Right renal pelvis (tissue), 4 donors: ENCODE measurements around the gene GHSR. TPM values are rescaled to one million over a fixed set of nuclear protein-coding genes. Genes with fewer than 3 reads are reported as not detected.

Source experiments
- DNase-seq, 4 donors: peaks; one replicate each; pipeline ENCODE4 v3.0.0-alpha.2; 2013; ENCODE audit warnings: low read depth in 4 of 4, low spot score in 3 of 4, missing footprints in 1 of 4
- polyA plus RNA-seq, 4 donors: library from polyadenylated mRNA; unstranded; fragments of 120-200 nt; gene quantifications; one replicate each; pipeline ENCODE4 v1.2.1, GENCODE V29; 2013; ENCODE audit not compliant: insufficient read length in 4 of 4

GHSR gene
- polyA plus RNA-seq, 4 donors = not detected

DNA sequence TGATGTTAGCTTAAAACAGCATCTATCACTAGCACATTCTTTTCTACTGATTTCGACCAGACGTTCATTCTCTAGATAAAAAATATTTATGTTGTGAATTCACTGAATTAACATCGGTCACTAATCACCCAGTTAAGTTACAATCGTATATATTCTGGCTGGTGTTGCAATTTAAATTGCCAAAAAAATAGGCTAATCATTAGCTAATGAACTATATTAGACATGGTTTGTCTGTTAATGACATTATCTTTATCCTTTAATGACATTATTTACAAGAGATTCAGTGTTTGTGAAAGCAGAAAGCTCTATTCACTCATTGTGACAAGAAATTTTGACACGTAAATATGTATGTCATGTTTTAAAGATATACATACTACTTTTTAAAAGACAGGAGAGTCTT is 6.7 kb downstream of the GHSR start:
- DNase-seq = no peak

DNA sequence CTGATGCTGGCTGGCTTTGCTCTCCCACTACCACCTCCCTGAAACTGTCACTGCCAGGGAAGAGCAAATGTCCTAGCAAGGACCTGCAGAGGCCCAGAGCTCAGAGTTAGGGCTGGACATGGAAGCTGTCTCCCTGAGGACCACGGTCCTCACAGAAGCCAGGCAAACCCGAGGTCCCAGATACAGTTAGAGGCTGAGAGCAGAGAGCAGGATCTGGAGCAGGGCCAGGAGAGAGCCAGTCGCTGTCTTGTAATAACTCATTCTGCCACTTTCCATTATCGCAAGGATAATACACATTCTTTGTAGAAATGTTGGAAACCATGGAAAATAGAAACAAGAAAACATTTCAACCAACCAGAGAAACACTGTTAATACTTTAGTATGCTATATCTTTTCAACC is 10.1 kb downstream of the GHSR start:
- no peak for DNase-seq

DNA sequence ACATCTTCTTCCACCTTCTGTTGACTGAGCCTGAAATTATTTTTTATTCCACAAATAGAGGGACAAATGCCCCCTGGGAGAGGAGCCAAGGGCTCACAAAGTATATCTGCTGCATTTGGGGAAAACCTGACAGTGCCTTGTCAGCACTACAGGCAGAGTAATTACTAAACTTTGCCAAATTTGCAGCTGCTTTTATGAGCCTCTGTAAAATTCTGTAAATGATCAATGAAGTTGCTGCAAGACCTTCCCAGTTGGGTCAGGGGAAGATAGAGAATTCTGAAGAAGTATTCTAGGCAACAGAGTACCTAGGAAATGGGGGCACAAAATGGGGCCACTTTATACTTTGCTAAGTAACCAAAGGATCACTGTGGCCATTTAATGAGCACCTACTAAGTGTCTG is 10.5 kb downstream of the GHSR start:
- DNase-seq = no peak

DNA sequence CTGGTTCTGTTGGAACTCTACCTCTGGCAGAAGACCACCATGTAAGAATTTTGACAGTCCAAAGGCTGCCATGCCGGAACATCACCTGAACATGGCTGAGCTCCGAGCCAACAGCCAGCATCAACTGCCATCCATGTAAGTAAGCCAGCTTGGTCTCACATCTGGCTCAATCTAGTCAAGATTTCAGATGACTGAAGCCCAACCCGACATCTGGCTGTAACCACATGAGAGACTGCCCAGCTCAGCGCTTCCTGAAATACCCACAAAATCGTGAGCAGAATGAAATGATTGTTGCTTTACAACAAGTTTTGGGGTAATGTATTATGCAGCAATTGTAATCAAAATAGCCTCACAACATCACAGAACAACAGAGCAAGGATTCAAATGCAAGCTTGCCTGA is 32.9 kb downstream of the GHSR start:
- no peak for DNase-seq

DNA sequence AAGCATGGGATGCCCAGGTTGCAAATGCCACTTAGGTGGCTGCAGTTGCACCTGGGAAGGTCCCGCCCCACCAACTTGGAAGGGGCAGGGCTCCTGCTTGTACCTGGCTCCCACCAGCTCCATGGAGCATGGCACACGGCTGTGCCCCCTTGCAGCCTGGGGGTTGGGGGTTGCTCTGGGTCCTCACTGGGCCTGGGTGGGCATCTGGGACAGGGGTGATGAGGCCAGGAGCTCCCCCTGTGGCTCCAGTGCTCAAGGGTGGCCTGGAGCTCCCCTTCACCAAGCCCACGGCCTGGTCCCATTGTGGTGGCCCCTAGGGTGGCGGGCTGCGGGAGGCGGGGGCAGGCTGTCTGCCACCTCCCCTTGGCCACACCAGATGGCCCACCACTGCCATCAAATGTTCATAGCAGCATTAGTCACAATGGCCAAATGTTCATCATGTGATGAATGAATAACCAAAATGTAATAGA is 36.7 kb downstream of the GHSR start:
- no peak for DNase-seq

DNA sequence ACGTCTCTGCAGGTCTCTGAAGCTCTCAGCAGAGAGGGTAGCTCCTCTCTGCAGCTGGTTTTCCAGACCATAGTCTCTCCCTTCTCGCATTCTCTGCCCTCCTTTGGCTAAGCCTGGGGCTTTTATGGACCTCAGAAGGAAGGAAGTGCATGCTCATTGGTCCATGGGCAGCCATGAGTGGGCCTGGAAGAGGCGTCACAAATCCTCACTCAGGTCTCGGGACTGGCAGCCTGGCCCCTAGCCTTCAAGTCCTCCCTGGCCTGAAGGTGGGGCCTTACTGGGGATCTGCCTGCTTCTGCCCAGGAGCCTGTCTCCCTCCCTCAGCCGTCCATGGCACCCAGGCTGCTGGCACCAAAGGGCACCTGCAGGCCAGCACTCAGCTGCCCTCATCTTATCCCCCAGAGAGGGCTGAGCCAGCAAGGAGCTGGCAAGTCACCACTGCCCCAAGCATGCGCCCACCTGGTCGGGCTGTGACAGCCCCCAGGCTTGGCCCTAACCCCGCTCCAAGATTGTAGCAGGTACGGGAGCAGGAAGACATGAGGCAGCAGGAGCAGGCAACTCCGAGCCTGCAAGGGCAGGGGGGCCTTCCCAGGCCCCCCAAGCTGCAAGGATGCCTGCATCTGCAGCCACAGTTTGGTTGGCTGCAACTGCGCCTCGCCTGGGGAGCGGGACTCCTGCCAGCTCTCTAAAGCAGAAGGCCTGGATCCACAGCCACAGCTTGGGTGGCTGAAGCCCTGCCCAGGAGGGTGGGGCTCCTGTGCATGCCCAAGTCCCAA is 37.4 kb downstream of the GHSR start:
- DNase-seq = no peak

DNA sequence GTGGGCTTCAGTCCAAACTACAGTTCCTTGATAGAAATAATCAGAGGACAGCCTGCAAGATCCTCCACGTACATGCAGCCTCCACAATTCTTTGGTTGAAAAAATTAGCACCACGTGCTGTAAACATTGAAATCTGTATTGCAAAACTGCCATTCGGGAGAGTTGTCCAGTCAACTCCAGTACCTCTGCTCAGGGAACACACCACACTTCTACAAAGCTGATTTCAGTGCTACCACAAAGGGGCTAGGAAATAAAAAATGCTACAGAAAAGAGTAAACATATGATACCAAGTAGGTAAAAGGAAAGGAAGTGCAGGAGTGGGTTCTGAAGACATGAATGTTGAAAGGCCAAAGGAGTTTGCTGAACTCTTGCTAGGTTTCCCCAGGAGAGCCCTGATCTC is 40.4 kb downstream of the GHSR start:
- no peak for DNase-seq

DNA sequence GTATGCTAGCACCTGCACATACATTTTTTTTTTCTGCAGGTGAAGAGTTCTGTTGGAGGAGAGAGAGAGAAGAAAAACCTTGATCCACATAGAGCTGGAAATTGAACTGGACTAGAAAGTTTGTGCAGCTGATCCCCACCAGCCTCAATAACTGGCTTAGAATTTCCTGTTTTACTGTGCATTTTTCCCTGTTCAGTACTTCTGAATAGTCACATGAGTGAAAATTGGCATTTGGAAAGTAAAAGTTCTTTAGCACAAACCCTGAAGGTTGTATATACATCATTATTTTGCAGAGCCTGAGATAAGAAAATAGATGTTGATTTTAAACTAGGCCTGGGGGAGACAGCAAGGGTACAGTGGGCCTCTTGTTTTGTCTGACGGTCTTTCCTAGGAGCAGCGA is 42.3 kb downstream of the GHSR start:
- DNase-seq = no peak

DNA sequence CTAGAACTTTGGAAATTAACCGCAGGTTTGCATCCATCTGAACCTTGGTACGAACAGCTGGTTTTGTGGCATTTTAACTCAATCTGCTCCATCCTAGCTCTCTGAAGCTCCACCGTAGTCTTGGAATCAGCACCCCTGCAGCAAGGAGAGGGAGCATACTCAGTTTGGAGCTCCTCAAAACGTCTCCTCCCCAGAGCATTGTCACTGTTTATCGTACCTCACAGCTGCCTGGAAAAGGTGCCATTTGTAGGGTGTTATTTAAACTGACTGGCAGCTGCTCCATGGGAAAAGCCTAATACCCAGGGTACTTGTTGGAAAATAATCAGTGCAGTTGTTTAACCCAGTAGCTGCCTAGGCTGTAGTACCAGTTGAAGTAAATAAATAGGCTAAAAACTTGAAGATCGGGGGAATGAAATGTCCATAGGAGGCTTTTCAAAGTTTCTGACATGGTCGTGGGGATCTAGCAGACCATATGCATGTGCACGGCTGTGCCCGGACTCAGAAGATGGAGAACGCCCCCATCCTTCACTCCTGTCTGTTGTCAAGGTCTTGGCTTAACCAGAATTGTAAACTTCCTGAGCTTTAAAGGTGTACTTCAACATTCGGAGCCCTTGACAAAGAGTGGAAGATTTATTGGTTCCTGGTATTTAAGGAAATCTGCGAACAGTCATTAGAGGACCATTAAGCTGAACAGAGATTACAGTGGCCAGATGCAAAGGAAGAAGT is 43.9 kb downstream of the GHSR start:
- DNase-seq = no peak

DNA sequence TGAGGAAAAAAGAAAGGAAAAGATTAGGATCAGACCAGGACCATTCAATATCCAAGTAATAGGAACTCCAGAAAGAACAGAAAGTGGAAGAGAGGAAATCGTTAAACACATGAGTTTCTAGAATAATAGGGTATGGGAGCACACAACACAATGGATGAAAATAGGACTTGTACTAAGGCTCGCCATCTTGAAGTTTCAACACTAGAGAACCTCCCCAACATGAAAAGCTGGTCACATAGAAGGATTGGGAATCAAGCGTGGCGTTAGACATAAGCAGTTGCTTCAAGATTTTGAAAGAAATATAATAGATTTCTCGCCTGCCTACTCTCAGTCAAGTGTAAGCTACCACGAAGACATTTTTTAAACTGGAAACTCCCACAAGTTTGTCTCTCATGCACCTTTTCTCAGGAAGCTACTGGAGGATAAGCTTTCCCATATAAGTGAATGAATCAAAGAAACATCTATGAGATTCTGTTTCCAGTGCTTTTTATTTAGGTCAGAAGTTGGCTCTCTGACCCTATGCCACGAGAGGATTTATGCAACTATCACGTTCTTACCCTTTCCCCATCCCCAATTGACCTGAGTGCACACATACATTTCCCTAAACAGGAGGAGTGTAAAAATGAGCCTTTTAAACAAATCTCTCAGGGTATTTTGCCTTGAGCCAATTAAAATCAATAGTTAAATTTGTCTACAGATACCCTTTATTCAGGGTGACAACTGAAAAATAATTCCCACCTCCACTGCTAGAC is 45.2 kb downstream of the GHSR start:
- DNase-seq = no peak

DNA sequence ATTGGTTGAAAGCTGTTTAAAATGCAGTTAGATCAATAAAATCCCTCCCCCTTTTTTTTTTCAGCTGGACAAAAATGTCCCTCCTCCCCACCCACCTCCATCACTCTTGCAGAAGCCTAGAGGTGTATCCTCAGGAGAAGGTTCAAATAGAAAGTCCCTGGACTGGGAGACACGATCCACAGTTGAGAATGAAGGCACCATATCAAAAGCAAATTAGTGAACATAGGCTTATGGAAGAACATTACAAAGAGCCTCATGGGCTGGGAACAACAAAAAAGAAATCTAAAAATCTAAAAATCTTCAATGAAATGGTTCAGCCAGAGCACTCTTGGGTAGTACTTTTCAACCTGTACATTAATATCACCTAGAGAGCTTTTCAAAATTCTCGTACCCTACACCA is 46.2 kb downstream of the GHSR start:
- DNase-seq = no peak

DNA sequence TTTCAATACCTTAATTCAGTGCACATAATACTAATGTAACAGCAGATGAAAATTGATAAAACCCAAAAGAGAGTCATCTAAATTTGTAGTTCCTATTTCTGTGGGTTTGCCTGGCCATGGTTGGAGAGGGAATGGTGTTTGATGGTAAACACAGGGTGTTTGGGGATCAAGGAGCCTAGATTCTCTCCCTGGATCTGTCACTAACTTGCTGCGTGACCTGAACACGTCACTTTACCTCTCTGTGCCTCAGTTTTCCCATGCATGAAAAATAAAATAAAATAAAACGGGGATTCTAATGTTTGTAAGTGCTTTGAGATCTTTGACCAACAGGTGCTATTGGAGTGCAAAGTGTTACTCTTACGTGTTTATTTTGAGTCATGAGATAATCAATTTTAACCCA is 49.8 kb downstream of the GHSR start:
- DNase-seq = no peak

DNA sequence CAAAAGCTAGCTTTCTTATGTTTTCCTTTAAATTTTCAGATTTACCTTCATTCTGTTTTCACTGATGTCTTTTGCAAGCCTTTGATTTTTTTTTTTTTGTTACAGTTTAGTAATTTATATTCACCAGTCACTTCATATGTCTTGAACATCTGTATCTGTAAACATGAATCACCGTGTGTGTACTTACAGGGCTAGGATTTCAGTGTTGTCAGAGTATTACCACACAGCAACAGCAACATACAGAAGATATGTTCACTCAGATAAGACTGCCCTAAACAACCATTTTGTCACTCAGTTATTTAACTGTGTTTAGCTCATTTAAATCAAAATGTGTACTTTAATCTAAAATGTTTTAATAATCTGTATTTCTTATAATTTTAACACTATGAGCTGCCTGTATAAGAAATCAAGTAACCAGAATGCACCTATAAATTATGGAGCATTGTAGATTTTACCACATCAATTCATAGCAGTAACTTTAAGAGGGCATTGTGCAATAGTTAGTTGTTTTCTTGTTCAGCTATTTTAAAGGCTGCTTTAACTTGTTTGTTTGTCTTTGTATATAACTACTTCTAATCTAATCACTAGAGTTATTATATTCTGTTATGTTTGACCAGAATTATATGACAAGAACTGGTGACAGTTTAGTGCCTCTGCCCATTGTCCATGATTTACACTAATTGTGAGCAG is 50.4 kb downstream of the GHSR start:
- no peak for DNase-seq

DNA sequence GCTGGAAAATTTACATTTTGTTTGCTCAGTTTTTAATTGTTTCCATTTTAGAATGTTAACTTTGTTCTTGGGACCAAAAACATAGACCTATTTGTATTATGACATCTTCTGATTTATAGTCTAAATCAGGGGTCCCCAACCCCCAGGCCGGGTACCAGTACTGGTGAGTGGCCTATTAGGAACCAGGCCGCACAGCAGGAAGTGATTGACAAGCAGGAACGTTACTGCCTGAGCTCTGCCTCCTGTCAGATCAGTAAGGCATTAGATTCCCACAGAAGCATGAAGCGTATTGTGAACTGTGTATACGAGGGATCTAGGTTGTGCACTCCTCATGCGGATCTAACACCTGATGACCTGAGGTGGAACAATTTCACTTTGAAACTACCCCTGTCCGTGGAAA is 51.9 kb downstream of the GHSR start:
- no peak for DNase-seq

DNA sequence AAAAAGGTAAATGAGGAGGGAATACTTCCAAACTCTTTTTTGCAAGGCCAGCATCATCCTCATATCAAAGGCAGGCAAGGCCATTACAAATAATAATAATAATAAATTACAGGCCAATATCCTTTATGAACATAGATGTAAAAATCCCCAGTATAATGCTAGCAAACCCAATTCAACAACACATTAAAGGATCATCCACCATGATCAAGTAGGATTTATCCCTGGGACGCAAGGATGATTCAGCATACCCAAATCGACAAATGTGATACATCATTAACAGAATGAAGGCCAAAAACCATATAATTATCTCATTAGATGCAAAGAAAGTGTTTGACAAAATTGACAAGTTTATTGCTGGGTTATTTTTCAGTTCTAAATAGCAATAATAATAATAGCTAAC is 53.6 kb downstream of the GHSR start:
- DNase-seq = no peak

Other genes with a start within 250 kb of the GHSR start
- 10 to 100 TPM; 38.7 to 72.0 (median 47.7) TPM for gene TNFSF10, start 75.0 kb upstream of the GHSR start, polyA plus RNA-seq